Keratinocyte (primary cell): ENCODE results near the gene CNR2. TPM values are rescaled to one million over a fixed set of nuclear protein-coding genes. Genes with fewer than 3 reads are reported as not detected.

Experiments used
- DNase-seq: peaks from one replicate; pipeline ENCODE4 v3.0.0-alpha.2; 2011; ENCODE audit warnings: low read depth, missing footprints, low spot score
- FAIRE-seq: peaks from 2 replicates; lab custom pipeline; 2011; peaks lifted over from hg19 to GRCh38; lab: Jason Lieb, UNC
- H2AFZ ChIP-seq: 2 replicates; pipeline ENCODE4 v1.6.0; 2012; ENCODE audit warnings: low read length, control low read depth, inconsistent platforms; ENCODE audit not compliant: control insufficient read depth
- H3K27ac ChIP-seq: 2 replicates; pipeline ENCODE4 v1.5.1; 2011; ENCODE audit warnings: low read length; ENCODE audit not compliant: control insufficient read depth, insufficient read depth
- H3K27me3 ChIP-seq: 3 replicates; pipeline ENCODE4 v1.6.0; 2011; ENCODE audit warnings: low read length; ENCODE audit not compliant: control insufficient read depth, insufficient read depth; ENCODE audit errors: extremely low read depth
- H3K36me3 ChIP-seq, 2 experiments: 2 replicates in 1 of 2; 3 replicates in 1 of 2; pipeline ENCODE4 v1.5.1; 2011; ENCODE audit warnings: low read length in 2 of 2, mild to moderate bottlenecking in 1 of 2; ENCODE audit not compliant: control insufficient read depth in 2 of 2, insufficient read depth in 2 of 2; ENCODE audit errors: extremely low read depth in 1 of 2
- H3K4me1 ChIP-seq: 3 replicates; pipeline ENCODE4 v1.5.1; 2011; ENCODE audit warnings: low read length; ENCODE audit not compliant: control insufficient read depth, insufficient read depth; ENCODE audit errors: extremely low read depth
- H3K4me2 ChIP-seq: 3 replicates; pipeline ENCODE4 v1.6.0; 2011; ENCODE audit warnings: low read depth, low read length; ENCODE audit not compliant: control insufficient read depth, insufficient read depth; ENCODE audit errors: extremely low read depth
- H3K4me3 ChIP-seq, 3 experiments: fragments of 200-600 bp in 1 of 3; sonication (generic) in 1 of 3; 2 replicates in 2 of 3; 3 replicates in 1 of 3; pipeline ENCODE4 v1.5.1; 2011 to 2016; ENCODE audit warnings: low read length in 3 of 3, mild to moderate bottlenecking in 3 of 3, control low read depth in 2 of 3, inconsistent platforms in 1 of 3, low read depth in 1 of 3, mixed read lengths in 1 of 3, mixed run types in 1 of 3, moderate library complexity in 1 of 3; ENCODE audit not compliant: control insufficient read depth in 2 of 3, insufficient read depth in 2 of 3; ENCODE audit errors: extremely low read depth in 1 of 3
- H3K79me2 ChIP-seq: 2 replicates; pipeline ENCODE4 v1.6.0; 2012; ENCODE audit warnings: low read length; ENCODE audit not compliant: control insufficient read depth, insufficient read depth
- H3K9ac ChIP-seq: 3 replicates; pipeline ENCODE4 v1.6.0; 2011; ENCODE audit warnings: low read length; ENCODE audit not compliant: control insufficient read depth, insufficient read depth; ENCODE audit errors: extremely low read depth
- H3K9me1 ChIP-seq: 3 replicates; pipeline ENCODE4 v1.6.0; 2011; ENCODE audit warnings: low read length; ENCODE audit not compliant: control insufficient read depth, insufficient read depth; ENCODE audit errors: extremely low read depth
- H3K9me3 ChIP-seq: 2 replicates; pipeline ENCODE4 v1.5.1; 2012; ENCODE audit warnings: low read depth, low read length; ENCODE audit not compliant: control insufficient read depth
- H4K20me1 ChIP-seq: 3 replicates; pipeline ENCODE4 v1.6.0; 2011; ENCODE audit warnings: low read length; ENCODE audit not compliant: control insufficient read depth, insufficient read depth; ENCODE audit errors: extremely low read depth
- EZH2 ChIP-seq: IDR thresholded peaks from one replicate; pipeline ENCODE4 v1.6.1; 2012; ENCODE audit warnings: inconsistent platforms, mild to moderate bottlenecking, low read length, moderate library complexity
- dilution Hi-C: fragments of 300-500 bp; cut with MboI; formaldehyde crosslinking; loops from one replicate; pipeline ENCODE4 v1.7.0; 2020; ENCODE audit warnings: low sequenced_read_pairs; ENCODE audit not compliant: extremely low pct_ligation_motif_present
- polyA plus RNA-seq, 5 experiments: library from polyadenylated mRNA; depleted of rRNA in 3 of 5; stranded (reverse) in 3 of 5; stranded (forward) in 1 of 5; unstranded in 1 of 5; fragments of >200 nt; gene quantifications; 1 replicate in 1 of 5; 2 replicates in 3 of 5; 3 replicates in 1 of 5; pipeline versions ENCODE4 v1.2.1 to v1.2.3, GENCODE V29; 2011 to 2012; ENCODE audit warnings: missing spikeins in 2 of 5, low read depth in 1 of 5, low replicate concordance in 1 of 5
- TF ChIP-seq, protein P1 (sequence below), 3 experiments: IDR thresholded peaks in 1 of 3; conservative IDR thresholded peaks in 1 of 3; optimal IDR thresholded peaks in 1 of 3; 2 replicates in 2 of 3; 3 replicates in 1 of 3; pipeline versions ENCODE3 to v1.5.1; 2011; ENCODE audit warnings: low read length in 3 of 3, mild to moderate bottlenecking in 3 of 3, moderate library complexity in 2 of 3, control low read depth in 1 of 3, inconsistent platforms in 1 of 3; ENCODE audit not compliant: insufficient read depth in 2 of 3; ENCODE audit errors: extremely low read depth in 1 of 3

Gene CNR2
- polyA plus RNA-seq, 1 donor (not counting 4 experiments of a cell fraction or from before 2014, with no cell fraction given), result not detected

DNA sequence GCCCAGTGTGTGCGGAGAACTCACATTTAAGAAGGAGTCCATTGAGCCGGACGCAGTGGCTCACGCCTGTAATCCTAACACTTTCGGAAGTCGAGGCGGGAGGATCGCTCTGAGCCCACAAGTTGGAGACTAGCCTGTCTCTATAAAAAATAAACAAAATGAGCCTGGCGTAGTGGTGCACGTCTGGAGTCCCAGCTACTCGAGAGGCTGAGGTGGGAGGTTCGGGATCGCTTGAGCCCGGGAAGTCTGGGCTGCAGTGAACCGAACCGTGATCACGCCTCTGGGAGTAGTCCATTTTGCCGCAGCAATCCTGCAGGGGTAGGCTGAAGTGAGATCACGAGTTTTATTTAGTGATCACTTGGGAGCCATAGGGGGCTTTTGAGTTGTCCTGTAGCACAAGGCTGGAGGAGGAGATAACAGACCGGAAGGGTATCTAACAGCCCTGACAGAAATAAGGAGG is 44.6 kb downstream of the CNR2 start:
- Histone ChIP-seq H3K79me2 (no peaks in the 10 kb centered on the region), H2AFZ (no peak overlapping the region)
- dilution Hi-C loops, result no loop called here

DNA sequence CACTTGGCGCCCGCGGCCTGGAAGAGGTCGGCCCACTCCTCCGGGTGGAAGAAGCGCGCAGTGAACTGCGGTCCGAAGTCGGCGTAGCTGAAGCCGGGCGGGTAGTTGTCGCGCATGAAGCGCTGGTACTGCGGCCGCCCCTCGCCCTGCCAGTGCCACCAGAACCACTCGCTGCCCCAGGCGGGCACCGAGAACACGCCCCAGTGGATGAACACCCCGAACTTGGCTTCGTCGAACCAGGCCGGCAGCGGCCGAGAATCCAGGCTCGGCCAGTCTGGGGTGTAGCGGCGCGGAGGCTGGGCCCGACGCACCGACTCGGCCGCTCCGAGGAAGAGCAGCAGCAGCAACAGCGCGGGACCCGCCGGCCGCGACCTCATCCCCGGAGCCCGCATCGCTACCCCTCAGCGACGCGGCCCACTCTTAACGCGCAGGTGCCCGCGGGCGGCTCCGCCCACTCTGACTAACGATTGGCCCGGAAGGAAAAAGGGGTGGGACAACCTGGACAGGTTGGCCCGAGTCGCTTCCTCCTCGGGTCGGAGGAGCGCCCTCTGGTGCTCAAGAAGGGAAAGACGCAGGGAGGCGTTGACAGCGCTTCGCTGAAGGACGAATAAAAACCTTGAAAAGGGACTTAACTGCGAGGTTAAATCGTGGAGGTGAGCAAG is 45.1 kb downstream of the CNR2 start, which contains the start of gene FUCA1:
Gene FUCA1 (minus strand): TSS at position 396 of the 662 bp plus-strand sequence. CDS start 4 bp downstream, at position 392.
- Histone ChIP-seq H3K27me3 (peaks cover 7% of the 10 kb centered on the region), H3K9ac (peak within 1 kb of the TSS; percentile 48), H3K4me3 (peak within 1 kb of the TSS; percentile 60 to 71 (median 64)), H2AFZ (peak within 1 kb of the TSS; percentile 87), H3K9me3 (no peaks in the 10 kb centered on the region), H3K9me1 (peaks cover 3% of the 10 kb centered on the region), H3K27ac (no peak within 1 kb of the TSS), H3K4me2 (peak within 1 kb of the TSS; percentile 85), H3K36me3 (no peaks in the 10 kb centered on the region), H3K79me2 (no peaks in the 10 kb centered on the region), H4K20me1 (no peaks in the 10 kb centered on the region), H3K4me1 (peaks cover 18% of the 10 kb centered on the region)
- dilution Hi-C loops, result no loop called here
- FAIRE-seq (peak; percentile 67), DNase-seq (peak; percentile 78)
- TF ChIP-seq EZH2, result no peak
- TF ChIP-seq, protein P1, sequence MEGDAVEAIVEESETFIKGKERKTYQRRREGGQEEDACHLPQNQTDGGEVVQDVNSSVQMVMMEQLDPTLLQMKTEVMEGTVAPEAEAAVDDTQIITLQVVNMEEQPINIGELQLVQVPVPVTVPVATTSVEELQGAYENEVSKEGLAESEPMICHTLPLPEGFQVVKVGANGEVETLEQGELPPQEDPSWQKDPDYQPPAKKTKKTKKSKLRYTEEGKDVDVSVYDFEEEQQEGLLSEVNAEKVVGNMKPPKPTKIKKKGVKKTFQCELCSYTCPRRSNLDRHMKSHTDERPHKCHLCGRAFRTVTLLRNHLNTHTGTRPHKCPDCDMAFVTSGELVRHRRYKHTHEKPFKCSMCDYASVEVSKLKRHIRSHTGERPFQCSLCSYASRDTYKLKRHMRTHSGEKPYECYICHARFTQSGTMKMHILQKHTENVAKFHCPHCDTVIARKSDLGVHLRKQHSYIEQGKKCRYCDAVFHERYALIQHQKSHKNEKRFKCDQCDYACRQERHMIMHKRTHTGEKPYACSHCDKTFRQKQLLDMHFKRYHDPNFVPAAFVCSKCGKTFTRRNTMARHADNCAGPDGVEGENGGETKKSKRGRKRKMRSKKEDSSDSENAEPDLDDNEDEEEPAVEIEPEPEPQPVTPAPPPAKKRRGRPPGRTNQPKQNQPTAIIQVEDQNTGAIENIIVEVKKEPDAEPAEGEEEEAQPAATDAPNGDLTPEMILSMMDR (optimal IDR thresholded peaks at IDR 0.05 in 1 of 3, IDR thresholded peaks at IDR 0.05 in 1 of 3, conservative IDR thresholded peaks at IDR 0.05 in 1 of 3; ENCODE audit: extremely low read depth in 1 of 3, insufficient read depth in 2 of 3, low read length in 3 of 3), result peak; percentile 81 to 95 (median 95)

More for the DNA sequence above, 44.6 kb downstream of the CNR2 start:
- Histone ChIP-seq H3K4me2 (peak overlapping the region; percentile 85), H3K9me1 (peaks cover 3% of the 10 kb centered on the region), H3K9me3 (no peaks in the 10 kb centered on the region), H3K36me3 (no peaks in the 10 kb centered on the region), H3K9ac (no peak overlapping the region), H3K27me3 (peaks cover 7% of the 10 kb centered on the region), H3K27ac (no peak overlapping the region), H3K4me3 (peak overlapping the region in 2 of 3 experiments; percentile 64 to 71), H4K20me1 (no peaks in the 10 kb centered on the region), H3K4me1 (peaks cover 18% of the 10 kb centered on the region)
- DNase-seq (no peak), FAIRE-seq (no peak)
- TF ChIP-seq EZH2, result no peak
- TF ChIP-seq, protein P1 (optimal IDR thresholded peaks at IDR 0.05 in 1 of 3, IDR thresholded peaks at IDR 0.05 in 1 of 3, conservative IDR thresholded peaks at IDR 0.05 in 1 of 3; ENCODE audit: extremely low read depth in 1 of 3, insufficient read depth in 2 of 3, low read length in 3 of 3), result no peak
